SK-N-MC (cell line): Measurements from ENCODE around the gene CASQ2.

ENCODE experiments used
- DNase-seq: peaks from one replicate; pipeline ENCODE4 v3.0.0-alpha.2; 2011; ENCODE audit warnings: low read depth, low spot score
- H3K27ac ChIP-seq: fragments of 200-600 bp; sonication (generic); 2 replicates; pipeline ENCODE4 v1.5.1; 2016; ENCODE audit warnings: mixed run types
- H3K36me3 ChIP-seq: fragments of 200-600 bp; sonication (generic); 2 replicates; pipeline ENCODE4 v1.6.1; 2017; ENCODE audit warnings: antibody characterized with exemption, low read length, mixed read lengths; ENCODE audit not compliant: insufficient read depth
- H3K4me3 ChIP-seq: fragments of 200-600 bp; sonication (generic); 2 replicates; pipeline ENCODE4 v1.5.1; 2016
- H3K9ac ChIP-seq: fragments of 200-600 bp; sonication (generic); 2 replicates; pipeline ENCODE4 v1.8.0; 2017; ENCODE audit warnings: mixed run types, mixed read lengths; ENCODE audit not compliant: insufficient read length
- H3K9me3 ChIP-seq: fragments of 200-600 bp; sonication (generic); 2 replicates; pipeline ENCODE4 v1.6.1; 2017; ENCODE audit warnings: low read depth, mild to moderate bottlenecking, antibody characterized with exemption, low read length, moderate library complexity, mixed read lengths
- EZH2 ChIP-seq: fragments of 200-600 bp; sonication (generic); IDR thresholded peaks from one replicate; pipeline ENCODE4 v1.6.1; 2017; ENCODE audit warnings: antibody characterized with exemption
- FOXP2 ChIP-seq: optimal IDR thresholded peaks from 2 replicates; pipeline ENCODE3; 2011; ENCODE audit warnings: mild to moderate bottlenecking, moderate library complexity; ENCODE audit not compliant: insufficient read depth; ENCODE audit errors: extremely low read length, control extremely low read depth
- POLR2AphosphoS5 ChIP-seq: IDR thresholded peaks from 2 replicates; pipeline ENCODE4 v1.6.1; 2012; ENCODE audit warnings: mild to moderate bottlenecking, low read depth, low read length, borderline replicate concordance

CASQ2 gene

GRCh38 chr1:115671176-115671934 is 97.2 kb downstream of the CASQ2 start:
- Histone ChIP-seq H3K4me3 (no peak overlapping the region), H3K36me3 (peaks cover 18% of the 10 kb centered on the region), H3K9ac (no peak overlapping the region), H3K9me3 (no peaks in the 10 kb centered on the region), H3K27ac (no peak overlapping the region)
- no peak for TF ChIP-seq FOXP2
- TF ChIP-seq EZH2, result no peak
- TF ChIP-seq POLR2AphosphoS5, result no peak
- no peak for DNase-seq

- no peak for DNase-seq
- Histone ChIP-seq H3K4me3 (no peak overlapping the region), H3K36me3 (peaks cover 18% of the 10 kb centered on the region), H3K9ac (no peak overlapping the region), H3K27ac (no peak overlapping the region), H3K9me3 (no peaks in the 10 kb centered on the region)
- no peak for TF ChIP-seq FOXP2
- TF ChIP-seq EZH2, result no peak
- TF ChIP-seq POLR2AphosphoS5, result no peak
Measured at GRCh38 chr1:115670476-115671175, 97.9 kb downstream of the CASQ2 start.

- no peak for TF ChIP-seq EZH2
- no peak for TF ChIP-seq FOXP2
- no peak overlapping the region for H3K9ac ChIP-seq
- H3K4me3 ChIP-seq, result no peak overlapping the region
- H3K9me3 ChIP-seq, result no peaks in the 10 kb centered on the region
- H3K27ac ChIP-seq, result no peak overlapping the region
- peaks cover 23% of the 10 kb centered on the region for H3K36me3 ChIP-seq
- DNase-seq, result no peak
Measured at GRCh38 chr1:115669886-115670285, 98.6 kb downstream of the CASQ2 start.

DNA sequence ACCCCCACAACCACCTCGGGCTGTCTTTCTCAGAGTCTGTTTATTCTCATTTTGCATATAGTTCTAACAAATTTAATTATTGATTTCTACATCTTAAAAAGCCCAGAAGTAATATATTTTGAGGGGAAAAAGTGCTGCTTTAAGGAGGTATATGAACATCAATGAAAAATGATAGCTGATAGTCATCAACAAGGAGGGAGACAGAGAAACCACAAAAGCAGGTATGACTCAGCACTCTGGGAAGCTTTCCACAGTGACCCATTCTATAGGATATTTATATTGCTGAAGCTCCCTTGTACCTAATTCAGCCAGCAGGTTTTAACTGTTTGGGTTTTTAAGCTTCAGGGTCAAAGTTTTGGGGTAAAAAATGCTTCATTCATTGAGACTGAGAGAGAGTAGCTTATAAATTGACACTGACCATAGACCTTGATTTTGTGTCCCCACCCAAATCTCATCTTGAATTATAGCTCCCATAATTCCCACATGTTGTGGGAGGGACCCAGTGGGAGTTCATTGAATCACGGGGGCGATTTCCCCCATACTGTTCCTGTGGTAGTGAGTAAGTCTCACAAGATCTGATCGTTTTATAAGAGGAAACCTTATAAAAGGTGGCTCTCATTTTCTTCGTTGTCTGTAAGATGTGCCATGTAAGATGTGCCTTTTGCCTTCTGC is 99.4 kb downstream of the CASQ2 start:
- Histone ChIP-seq H3K36me3 (peaks cover 30% of the 10 kb centered on the region), H3K27ac (no peak overlapping the region), H3K9ac (no peak overlapping the region), H3K9me3 (no peaks in the 10 kb centered on the region), H3K4me3 (no peak overlapping the region)
- DNase-seq, result no peak
- no peak for TF ChIP-seq POLR2AphosphoS5
- TF ChIP-seq EZH2, result no peak
- TF ChIP-seq FOXP2, result no peak

DNA sequence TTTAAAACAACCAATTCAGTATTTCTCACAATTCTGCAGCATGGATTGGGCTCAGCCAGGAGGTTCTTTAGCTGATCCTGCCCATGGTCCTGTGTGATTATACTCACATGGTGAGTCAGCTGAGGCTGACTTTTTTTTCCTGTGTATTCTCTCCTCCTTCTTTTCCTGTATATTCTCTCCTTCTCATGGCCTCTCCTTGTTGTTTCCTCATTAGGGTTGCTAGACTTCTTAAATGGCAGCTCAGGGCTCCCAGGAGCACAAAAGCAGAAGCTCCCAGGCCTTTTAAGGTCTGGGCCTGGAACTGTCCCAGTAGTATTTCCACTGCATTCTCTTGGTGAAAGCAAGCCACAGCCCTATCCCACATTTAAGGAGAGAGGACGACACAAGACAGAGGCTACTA is 99.9 kb downstream of the CASQ2 start:
- 0 out of 2 replicates have a peak overlapping the region, but pooled peaks have one; percentile 13 for H3K27ac ChIP-seq
- no peak overlapping the region for H3K9ac ChIP-seq

DNA sequence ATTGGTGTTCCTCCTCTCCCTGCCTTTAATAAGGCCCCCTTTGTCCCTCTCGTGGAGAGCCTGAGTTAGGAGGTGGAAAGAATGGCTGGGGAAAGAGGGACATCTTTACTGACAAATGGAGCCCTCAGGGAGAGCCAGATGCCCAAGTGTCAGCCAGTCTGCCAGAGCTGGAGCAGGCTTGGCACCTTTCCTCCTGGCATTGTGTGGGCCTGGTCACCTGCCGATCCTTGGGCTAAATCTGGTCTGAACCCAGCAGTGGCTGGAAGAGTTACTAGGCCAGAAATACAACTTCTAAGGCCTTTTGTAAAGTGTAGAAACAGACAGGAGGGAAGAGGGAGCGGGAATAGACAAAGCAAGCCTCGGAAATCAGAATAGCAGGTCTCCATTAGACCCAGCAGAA is 101.8 kb downstream of the CASQ2 start:
- Histone ChIP-seq H3K9ac (no peak overlapping the region), H3K27ac (no peak overlapping the region), H3K36me3 (peaks cover 45% of the 10 kb centered on the region), H3K9me3 (no peaks in the 10 kb centered on the region), H3K4me3 (no peak overlapping the region)
- no peak for DNase-seq
- TF ChIP-seq FOXP2, result no peak
- TF ChIP-seq EZH2, result no peak
- no peak for TF ChIP-seq POLR2AphosphoS5

More for the DNA sequence above, 99.9 kb downstream of the CASQ2 start:
- no peaks in the 10 kb centered on the region for H3K9me3 ChIP-seq
- no peak overlapping the region for H3K4me3 ChIP-seq
- no peak for DNase-seq
- H3K36me3 ChIP-seq, result peaks cover 36% of the 10 kb centered on the region
- no peak for TF ChIP-seq FOXP2
- no peak for TF ChIP-seq EZH2
- no peak for TF ChIP-seq POLR2AphosphoS5

GRCh38 chr1:115666206-115666605 is 102.3 kb downstream of the CASQ2 start:
- TF ChIP-seq EZH2, result no peak
- TF ChIP-seq POLR2AphosphoS5, result no peak
- no peak for TF ChIP-seq FOXP2
- Histone ChIP-seq H3K4me3 (no peak overlapping the region), H3K36me3 (peaks cover 45% of the 10 kb centered on the region), H3K27ac (no peak overlapping the region), H3K9me3 (no peaks in the 10 kb centered on the region), H3K9ac (no peak overlapping the region)
- no peak for DNase-seq

- Histone ChIP-seq H3K9ac (no peak overlapping the region), H3K9me3 (no peaks in the 10 kb centered on the region), H3K4me3 (no peak overlapping the region), H3K36me3 (peaks cover 49% of the 10 kb centered on the region), H3K27ac (no peak overlapping the region)
- DNase-seq, result no peak
- TF ChIP-seq FOXP2 (no peak), EZH2 (no peak), POLR2AphosphoS5 (no peak)
Measured at GRCh38 chr1:115665319-115666096, 103.0 kb downstream of the CASQ2 start.
